ENCODE results near the gene ADAMTS4. TPM values are rescaled to one million over a fixed set of nuclear protein-coding genes. Genes with fewer than 3 reads are reported as not detected.

Gene ADAMTS4
- total RNA-seq, 6 experiments from 2014 or later = 3.4 to 8.3 (median 6.5) TPM

- Mint-ChIP-seq H3K36me3 (ENCODE audit: low read depth) (no peaks in the 10 kb centered on the region), H3K4me3 (no peak overlapping the region), H3K27ac (no peak overlapping the region), H3K27me3 (ENCODE audit: insufficient read depth) (peaks cover 24% of the 10 kb centered on the region), H3K9me3 (no peaks in the 10 kb centered on the region), H3K4me1 (ENCODE audit: low read depth) (peaks cover 6% of the 10 kb centered on the region; the same call in 1 of the 2 replicates)
- no peak for TF ChIP-seq CTCF (IDR thresholded peaks at IDR 0.05)
- DNase-seq = no peak
Observed at GRCh38 chr1:161235957-161236775, 37.3 kb upstream of the ADAMTS4 start.

GRCh38 chr1:161233102-161233501 is 34.2 kb upstream of the ADAMTS4 start:
- no peak for TF ChIP-seq CTCF (IDR thresholded peaks at IDR 0.05)
- H3K27ac Mint-ChIP-seq = no peak overlapping the region
- DNase-seq = no peak
- no peaks in the 10 kb centered on the region for H3K9me3 Mint-ChIP-seq
- no peak overlapping the region for H3K4me3 Mint-ChIP-seq
- H3K36me3 Mint-ChIP-seq (ENCODE audit: low read depth) = peaks cover 5% of the 10 kb centered on the region; the same call in 1 of the 2 replicates
- peaks cover 12% of the 10 kb centered on the region for H3K27me3 Mint-ChIP-seq (ENCODE audit: insufficient read depth)
- peaks cover 7% of the 10 kb centered on the region for H3K4me1 Mint-ChIP-seq (ENCODE audit: low read depth)

GRCh38 chr1:161230762-161231161 is 31.9 kb upstream of the ADAMTS4 start:
- no peaks in the 10 kb centered on the region for H3K9me3 Mint-ChIP-seq
- peaks cover 23% of the 10 kb centered on the region for H3K4me1 Mint-ChIP-seq (ENCODE audit: low read depth)
- H3K27ac Mint-ChIP-seq = no peak overlapping the region

GRCh38 chr1:161229896-161230295 is 31.0 kb upstream of the ADAMTS4 start:
- peak; percentile 51 for TF ChIP-seq CTCF (IDR thresholded peaks at IDR 0.05)
- Mint-ChIP-seq H3K9me3 (no peaks in the 10 kb centered on the region), H3K27ac (no peak overlapping the region), H3K4me3 (no peak overlapping the region), H3K27me3 (ENCODE audit: insufficient read depth) (peaks cover 3% of the 10 kb centered on the region), H3K4me1 (ENCODE audit: low read depth) (peaks cover 29% of the 10 kb centered on the region), H3K36me3 (ENCODE audit: low read depth) (peaks cover 5% of the 10 kb centered on the region; the same call in 1 of the 2 replicates)
- DNase-seq = no peak

More at GRCh38 chr1:161230762-161231161, 31.9 kb upstream of the ADAMTS4 start:
- DNase-seq = no peak
- Mint-ChIP-seq H3K36me3 (ENCODE audit: low read depth) (peaks cover 5% of the 10 kb centered on the region; the same call in 1 of the 2 replicates), H3K27me3 (ENCODE audit: insufficient read depth) (peaks cover 3% of the 10 kb centered on the region), H3K4me3 (no peak overlapping the region)
- no peak for TF ChIP-seq CTCF (IDR thresholded peaks at IDR 0.05)

- peaks cover 5% of the 10 kb centered on the region; the same call in 1 of the 2 replicates for H3K36me3 Mint-ChIP-seq (ENCODE audit: low read depth)
- TF ChIP-seq CTCF (IDR thresholded peaks at IDR 0.05) = no peak
- no peak for DNase-seq
- no peak overlapping the region for H3K4me3 Mint-ChIP-seq
- H3K27me3 Mint-ChIP-seq (ENCODE audit: insufficient read depth) = no peaks in the 10 kb centered on the region; the same call in none of the 2 replicates
- peak overlapping the region; percentile 52 for H3K27ac Mint-ChIP-seq
- H3K9me3 Mint-ChIP-seq = no peaks in the 10 kb centered on the region
- peaks cover 29% of the 10 kb centered on the region for H3K4me1 Mint-ChIP-seq (ENCODE audit: low read depth)
Observed at GRCh38 chr1:161228032-161228431, 29.2 kb upstream of the ADAMTS4 start.

Data from HFFc6 (cell line).